Measurements from ENCODE around the gene GDF2. TPM values are rescaled to one million over a fixed set of nuclear protein-coding genes. Genes with fewer than 3 reads are reported as not detected.

Gene GDF2
- total RNA-seq, 1 donor from 2014 or later: not detected

- no peak for ATAC-seq
- peak; percentile 25 for DNase-seq (ENCODE audit: low spot score)
These were observed 24.5 kb downstream of the GDF2 start for GRCh38 chr10:47346581-47347302.

GRCh38 chr10:47347303-47347675, 25.0 kb downstream of the GDF2 start:
- no peak for ATAC-seq
- DNase-seq (ENCODE audit: low spot score): no peak
- intact Hi-C loops (cut with DNase I): no loop called here

More at GRCh38 chr10:47346581-47347302, 24.5 kb downstream of the GDF2 start:
- intact Hi-C loops (cut with DNase I): no loop called here

GRCh38 chr10:47348138-47348651, 25.9 kb downstream of the GDF2 start, which contains the start of gene RBP3:
RBP3 (plus strand) TSS chr10:47348363; CDS start chr10:47348485, 122 bp downstream.
- intact Hi-C loops (cut with DNase I): no loop called here
- ATAC-seq (peak; percentile 12), DNase-seq (ENCODE audit: low spot score) (no peak)

- DNase-seq (ENCODE audit: low spot score) (no peak), ATAC-seq (no peak)
- intact Hi-C loops (cut with DNase I): no loop called here
These were observed 26.6 kb downstream of the GDF2 start for GRCh38 chr10:47348661-47349470.

GRCh38 chr10:47349516-47349915, 27.3 kb downstream of the GDF2 start:
- intact Hi-C loops (cut with DNase I): no loop called here
- DNase-seq (ENCODE audit: low spot score) (no peak), ATAC-seq (no peak)

- DNase-seq (ENCODE audit: low spot score): peak; percentile 47
- intact Hi-C loops (cut with DNase I): no loop called here
- ATAC-seq: no peak
These were observed 27.7 kb downstream of the GDF2 start for GRCh38 chr10:47349941-47350371.

- ATAC-seq (no peak), DNase-seq (ENCODE audit: low spot score) (peak; percentile 25)
- intact Hi-C loops (cut with DNase I): no loop called here
These were observed 28.7 kb downstream of the GDF2 start for GRCh38 chr10:47350671-47351640.

- intact Hi-C loops (cut with DNase I): no loop called here
- ATAC-seq: no peak
- DNase-seq (ENCODE audit: low spot score): no peak
These were observed 29.9 kb downstream of the GDF2 start for GRCh38 chr10:47351899-47352815.

GRCh38 chr10:47353351-47353750, 31.1 kb downstream of the GDF2 start:
- intact Hi-C loops (cut with DNase I): no loop called here
- DNase-seq (ENCODE audit: low spot score) (peak; percentile 32), ATAC-seq (no peak)

- intact Hi-C loops (cut with DNase I): no loop called here
- peak; percentile 69 for ATAC-seq
- peak; percentile 32 for DNase-seq (ENCODE audit: low spot score)
These were observed 31.9 kb downstream of the GDF2 start for GRCh38 chr10:47354165-47354564.

- ATAC-seq: no peak
- intact Hi-C loops (cut with DNase I): no loop called here
- DNase-seq (ENCODE audit: low spot score): no peak
These were observed 32.6 kb downstream of the GDF2 start for GRCh38 chr10:47354900-47355299.

GRCh38 chr10:47356708-47357107, 34.5 kb downstream of the GDF2 start:
- no peak for DNase-seq (ENCODE audit: low spot score)
- ATAC-seq: no peak
- intact Hi-C loops (cut with DNase I): no loop called here

- DNase-seq (ENCODE audit: low spot score) (peak; percentile 35), ATAC-seq (no peak)
- intact Hi-C loops (cut with DNase I): no loop called here
These were observed 34.9 kb downstream of the GDF2 start for GRCh38 chr10:47357131-47357582.

GRCh38 chr10:47357911-47358310, 35.7 kb downstream of the GDF2 start:
- intact Hi-C loops (cut with DNase I): no loop called here
- ATAC-seq (no peak), DNase-seq (ENCODE audit: low spot score) (no peak)

GRCh38 chr10:47358457-47358856, 36.2 kb downstream of the GDF2 start:
- ATAC-seq (no peak), DNase-seq (ENCODE audit: low spot score) (no peak)
- intact Hi-C loops (cut with DNase I): no loop called here

GRCh38 chr10:47359101-47359500, 36.8 kb downstream of the GDF2 start:
- intact Hi-C loops (cut with DNase I): no loop called here
- ATAC-seq (no peak), DNase-seq (ENCODE audit: low spot score) (no peak)

- no peak for ATAC-seq
- intact Hi-C loops (cut with DNase I): no loop called here
- DNase-seq (ENCODE audit: low spot score): peak; percentile 25
These were observed 37.6 kb downstream of the GDF2 start for GRCh38 chr10:47359626-47360418.
